Measurements from ENCODE around the gene CASQ2.

- TF ChIP-seq POLR2A (IDR thresholded peaks at IDR 0.05) (no peak), CTCF (IDR thresholded peaks at IDR 0.05) (no peak)
Observed at GRCh38 chr1:115729756-115730155, 38.8 kb downstream of the CASQ2 start.
